DMS 273 treated with DMSO at 0.1 percent for 48 hours (cell line): ENCODE measurements around the gene SPCS2.
"Not testable (repeated sequence)": the region's sequence is repeated elsewhere in the genome, so short reads cannot be mapped to it uniquely, and the experiment has no call there.

Experiments
- DNase-seq: peaks from one replicate; lab custom pipeline; 2025; lab: John Stamatoyannopoulos, UW

The SPCS2 gene

GRCh38 chr11:74950374-74950969 lies 1.4 kb downstream of the SPCS2 start:
- no peak for DNase-seq

- no peak for DNase-seq
Observed at GRCh38 chr11:74951226-74951625, 2.2 kb downstream of the SPCS2 start.

DNA sequence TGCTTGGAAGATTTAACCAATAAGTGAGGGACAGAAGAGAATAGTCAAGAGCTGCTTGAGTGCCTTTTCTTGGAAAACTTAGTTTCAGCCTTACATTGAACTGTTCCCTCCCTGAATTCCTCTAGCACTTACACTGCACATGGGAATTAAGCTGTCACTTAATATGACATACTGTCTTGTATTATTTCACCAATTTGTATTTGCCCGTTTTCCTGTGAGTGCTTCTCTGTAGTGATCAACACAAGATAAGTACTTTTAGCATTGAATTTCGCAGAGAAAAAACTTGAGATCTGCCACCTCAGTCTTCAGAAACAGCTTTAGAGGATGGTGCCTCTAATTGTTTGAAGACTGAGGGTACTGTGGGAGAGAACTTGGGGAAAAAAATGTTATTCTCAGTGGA lies 3.7 kb downstream of the SPCS2 start:
- DNase-seq: no peak

GRCh38 chr11:74953451-74953850 lies 4.4 kb downstream of the SPCS2 start:
- DNase-seq: no peak

DNA sequence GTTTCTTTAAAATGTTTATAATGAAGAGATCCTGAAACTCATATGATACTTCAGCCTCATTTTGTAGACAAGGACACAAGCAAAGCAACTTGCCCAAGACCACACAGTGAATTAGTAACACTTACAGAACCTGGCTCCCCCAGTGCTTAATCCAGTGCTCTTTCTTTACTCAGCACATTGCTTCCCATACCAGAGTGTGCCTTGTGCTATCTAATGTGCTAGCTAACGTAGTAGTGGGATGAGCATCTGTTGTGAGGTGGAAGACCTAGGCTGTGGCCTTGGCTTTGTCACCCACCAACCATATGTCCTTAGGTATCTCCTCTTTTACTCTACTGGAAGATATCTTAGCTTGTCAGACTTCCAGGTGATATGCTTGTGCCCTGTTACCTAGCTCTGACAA lies 5.1 kb downstream of the SPCS2 start:
- no peak for DNase-seq

GRCh38 chr11:74956397-74957015 lies 7.4 kb downstream of the SPCS2 start:
- DNase-seq: no peak

DNA sequence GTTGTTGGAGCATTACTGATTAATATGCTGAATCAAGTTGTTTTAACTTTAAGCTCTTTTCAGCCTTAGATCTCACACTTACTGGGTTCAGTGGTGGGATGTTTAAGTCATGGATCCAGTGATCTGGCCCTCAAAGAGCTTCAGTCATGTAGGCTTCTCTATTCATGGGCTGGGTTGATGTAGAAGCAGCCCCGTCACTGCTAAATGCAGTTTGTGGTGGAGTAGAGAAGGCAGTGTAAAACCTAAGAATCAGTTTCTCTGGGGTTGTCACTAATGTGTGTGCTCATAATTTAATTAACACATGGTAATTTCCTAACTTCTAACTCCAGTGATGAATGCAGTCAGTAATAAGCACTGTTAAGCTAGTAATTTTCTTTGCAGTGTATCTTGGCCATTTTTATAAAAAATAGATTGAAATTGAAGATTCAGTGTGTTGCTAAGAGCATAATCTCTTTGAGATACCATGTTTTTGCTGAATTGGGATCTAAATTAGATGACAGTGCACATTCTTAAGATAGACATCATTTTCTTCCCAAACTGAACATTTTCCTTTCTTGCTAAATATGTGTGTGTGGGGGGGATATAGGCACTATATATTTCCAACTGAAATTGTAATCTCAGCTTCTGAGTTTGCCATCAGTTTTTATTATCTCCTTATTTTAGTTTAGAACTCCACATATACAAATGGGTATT lies 9.0 kb downstream of the SPCS2 start:
- no peak for DNase-seq

DNA sequence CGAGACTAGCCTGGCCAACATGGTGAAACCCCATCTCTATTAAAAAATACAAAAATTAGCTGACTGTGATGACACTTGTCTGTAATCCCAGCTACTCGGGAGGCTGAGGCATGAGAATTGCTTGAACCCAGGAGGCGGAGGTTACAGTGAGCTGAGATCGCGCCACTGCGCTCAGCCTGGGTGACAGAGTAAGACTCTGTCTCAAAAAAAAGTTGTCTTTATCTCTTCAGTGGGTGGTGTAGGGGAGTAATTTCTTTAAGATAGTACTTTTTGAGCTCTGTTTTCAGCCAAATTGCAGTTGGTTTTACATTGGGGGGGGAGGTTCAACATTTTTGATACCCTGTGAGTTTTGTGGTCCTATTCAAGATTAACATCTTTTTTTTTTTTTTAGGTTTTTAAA lies 11.1 kb downstream of the SPCS2 start:
- DNase-seq: not testable (repeated sequence)

DNA sequence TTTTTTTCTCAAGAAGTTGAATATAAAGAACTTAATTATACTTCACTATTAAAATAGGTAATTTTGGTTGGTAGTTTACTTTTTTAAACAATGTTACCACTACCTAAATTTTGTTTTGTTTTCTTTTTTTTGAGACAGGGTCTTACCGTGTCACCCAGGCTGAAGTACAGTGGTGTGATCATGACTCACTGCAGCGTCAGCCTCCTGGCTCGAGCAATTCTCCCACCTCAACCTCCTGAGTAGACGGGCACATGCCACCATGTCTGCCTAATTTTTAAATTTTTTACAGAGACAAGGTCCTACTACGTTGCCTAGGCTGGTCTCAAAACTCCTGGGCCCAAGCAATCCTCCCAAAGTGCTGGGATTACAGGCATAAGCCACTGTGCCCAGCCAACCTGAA lies 17.6 kb downstream of the SPCS2 start:
- DNase-seq: no peak

- no peak for DNase-seq
Observed at GRCh38 chr11:74970852-74971395, 21.9 kb downstream of the SPCS2 start.

GRCh38 chr11:74971424-74971823 lies 22.4 kb downstream of the SPCS2 start:
- DNase-seq: no peak

GRCh38 chr11:74978041-74978440 lies 29.0 kb downstream of the SPCS2 start:
- DNase-seq: no peak

GRCh38 chr11:74980634-74981033 lies 31.6 kb downstream of the SPCS2 start:
- DNase-seq: no peak

GRCh38 chr11:74981888-74982287 lies 32.8 kb downstream of the SPCS2 start:
- DNase-seq: no peak

DNA sequence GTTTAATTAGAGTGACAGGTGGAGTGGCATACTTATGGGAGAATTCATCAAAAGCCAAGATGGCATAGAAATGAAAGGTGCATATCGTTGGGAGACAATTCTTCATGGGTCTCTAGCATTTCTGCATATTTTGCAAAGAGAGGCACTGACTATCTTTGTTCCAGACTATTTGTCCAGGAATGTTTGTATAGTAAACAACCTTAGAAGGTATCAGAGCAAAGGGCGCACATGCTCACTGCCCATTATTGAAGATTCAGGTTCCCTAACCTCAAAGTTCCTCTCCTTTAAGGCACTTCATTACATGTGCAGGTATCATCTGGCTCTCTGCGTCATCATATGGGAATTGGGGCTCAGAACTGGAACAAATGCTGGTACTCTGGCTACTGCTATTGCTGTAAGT lies 35.0 kb downstream of the SPCS2 start:
- DNase-seq: no peak

DNA sequence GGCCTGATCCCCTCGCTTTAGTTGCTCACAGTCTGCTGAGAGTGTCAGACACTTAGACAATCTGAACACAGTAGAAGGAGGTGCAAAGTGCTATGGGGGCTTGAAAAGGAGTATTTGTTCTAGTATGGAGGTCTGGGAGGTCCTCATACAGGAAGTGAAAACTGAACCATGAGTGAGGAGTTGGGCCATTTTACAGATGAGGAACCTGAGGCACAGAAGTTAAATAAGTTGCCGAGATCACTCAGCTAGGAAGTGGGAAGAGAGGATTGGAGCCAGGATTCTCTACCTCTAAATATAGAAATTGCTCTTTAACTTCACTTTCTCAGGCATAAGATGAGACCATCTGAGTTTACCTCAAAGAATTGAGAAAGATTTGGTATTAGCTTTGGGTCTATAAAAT lies 35.7 kb downstream of the SPCS2 start:
- DNase-seq: no peak

- DNase-seq: peak; percentile 55
Observed at GRCh38 chr11:74988541-74989259, 39.6 kb downstream of the SPCS2 start, which contains the start of gene NEU3. TSS of gene NEU3 (plus strand) at chr11:74988933. CDS start at chr11:74989061, 128 bp downstream.

DNA sequence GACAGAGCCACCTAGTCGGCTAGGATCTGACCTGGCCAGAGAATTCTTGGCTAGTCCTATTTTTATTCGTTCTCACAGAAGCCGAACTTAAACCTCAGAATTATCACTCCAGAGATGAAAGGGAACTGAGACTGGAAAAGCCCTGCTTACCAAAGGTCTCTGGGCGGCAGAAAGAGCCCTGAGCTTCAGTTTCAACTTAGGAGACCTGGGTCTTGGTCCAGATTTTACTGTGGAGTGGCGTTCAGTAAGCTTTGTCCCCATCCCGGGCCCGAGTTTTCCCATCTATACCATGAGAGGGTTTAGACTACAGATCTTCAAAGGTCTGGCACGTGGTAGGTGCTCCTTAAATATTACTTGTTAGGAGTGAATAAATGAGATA lies 40.2 kb downstream of the SPCS2 start:
- no peak for DNase-seq

- not testable (repeated sequence) for DNase-seq
Observed at GRCh38 chr11:74990150-74990549, 41.1 kb downstream of the SPCS2 start.

GRCh38 chr11:74990941-74991340 lies 41.9 kb downstream of the SPCS2 start:
- no peak for DNase-seq

GRCh38 chr11:74992852-74993251 lies 43.8 kb downstream of the SPCS2 start:
- DNase-seq: no peak

GRCh38 chr11:75000975-75001354 lies 51.9 kb downstream of the SPCS2 start:
- no peak for DNase-seq

DNA sequence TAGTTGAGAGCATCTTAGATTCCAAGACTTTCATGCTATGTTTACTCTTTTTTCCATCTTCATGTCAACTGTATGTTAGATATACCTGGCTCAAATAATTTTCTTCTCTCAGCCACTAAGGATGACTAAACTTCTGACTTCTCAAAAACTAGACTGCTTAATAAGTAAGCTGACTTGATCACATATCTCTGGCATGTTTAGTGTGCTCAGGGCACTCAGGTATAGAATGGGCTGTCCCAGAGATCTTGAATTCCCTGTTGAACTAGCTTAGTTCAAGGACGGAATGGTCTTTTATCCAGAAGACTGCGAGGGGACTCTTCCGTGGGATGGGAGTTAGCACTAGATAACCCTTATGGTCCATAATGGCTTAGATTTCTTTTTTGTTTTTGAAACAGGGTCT lies 52.6 kb downstream of the SPCS2 start:
- no peak for DNase-seq
